GM12891 (cell line): ENCODE measurements around the gene CCSER2.

Experiments used
- POLR2A ChIP-seq: IDR thresholded peaks from 2 replicates; pipeline ENCODE4 v1.6.1; 2011; ENCODE audit warnings: low read depth, low read length, control low read depth
- POLR2AphosphoS5 ChIP-seq: IDR thresholded peaks from 2 replicates; pipeline ENCODE4 v1.6.1; 2011; ENCODE audit warnings: low read depth, low read length, control low read depth
- TAF1 ChIP-seq: IDR thresholded peaks from 2 replicates; pipeline ENCODE4 v1.6.1; 2011; ENCODE audit warnings: low read depth, low read length, control low read depth

GRCh38 chr10:84298057-84298456 is 30.3 kb upstream of the CCSER2 start:
- no peak for TF ChIP-seq POLR2A
- TF ChIP-seq POLR2AphosphoS5, result no peak
- TF ChIP-seq TAF1, result no peak
